Endodermal cell (in vitro differentiated cells): ENCODE measurements around the gene DPYSL3. TPM values are rescaled to one million over a fixed set of nuclear protein-coding genes. Genes with fewer than 3 reads are reported as not detected.

Experiments
- DNase-seq: peaks from one replicate; pipeline ENCODE4 v3.0.0-alpha.2; 2017
- H3K27ac ChIP-seq: 2 replicates; pipeline ENCODE4 v1.5.1; 2013; ENCODE audit warnings: mild to moderate bottlenecking, low read depth, low read length, moderate library complexity
- H3K27me3 ChIP-seq: 2 replicates; pipeline ENCODE4 v1.6.1; 2013; ENCODE audit warnings: mild to moderate bottlenecking, low read length, moderate library complexity; ENCODE audit not compliant: insufficient read depth, control insufficient read depth, poor library complexity, severe bottlenecking
- H3K36me3 ChIP-seq: 2 replicates; pipeline ENCODE4 v1.7.0; 2013; ENCODE audit warnings: mild to moderate bottlenecking, low read length, moderate library complexity; ENCODE audit not compliant: control insufficient read depth, insufficient read depth
- H3K4me1 ChIP-seq: one replicate; pipeline ENCODE4 v1.7.0; 2013; ENCODE audit warnings: low read length; ENCODE audit not compliant: control insufficient read depth, insufficient read depth
- H3K4me3 ChIP-seq: 2 replicates; pipeline ENCODE4 v1.5.1; 2013; ENCODE audit warnings: mild to moderate bottlenecking, low read length, moderate library complexity
- H3K9ac ChIP-seq: 2 replicates; pipeline ENCODE4 v1.6.1; 2013; ENCODE audit warnings: mild to moderate bottlenecking, low read length, moderate library complexity; ENCODE audit not compliant: poor library complexity, severe bottlenecking; ENCODE audit errors: extremely low read depth
- H3K9me3 ChIP-seq: 2 replicates; pipeline ENCODE4 v1.6.1; 2013; ENCODE audit warnings: mild to moderate bottlenecking, low read length, moderate library complexity; ENCODE audit not compliant: control insufficient read depth
- H3K27ac Mint-ChIP-seq: 2 replicates; pipeline ENCODE4 v1.8.0; 2020; ENCODE audit warnings: mixed read lengths
- H3K27me3 Mint-ChIP-seq: 2 replicates; pipeline ENCODE4 v1.8.0; 2021; ENCODE audit warnings: mild to moderate bottlenecking, mixed read lengths; ENCODE audit not compliant: insufficient read depth
- H3K36me3 Mint-ChIP-seq: 2 replicates; pipeline ENCODE4 v1.8.0; 2020; ENCODE audit warnings: low read depth, mixed read lengths
- H3K4me1 Mint-ChIP-seq: 2 replicates; pipeline ENCODE4 v1.8.0; 2020; ENCODE audit warnings: mixed read lengths
- H3K4me3 Mint-ChIP-seq: 2 replicates; pipeline ENCODE4 v1.8.0; 2020; ENCODE audit warnings: mild to moderate bottlenecking, moderate library complexity, mixed read lengths
- H3K9me3 Mint-ChIP-seq: 2 replicates; pipeline ENCODE4 v1.8.0; 2020; ENCODE audit warnings: mild to moderate bottlenecking, mixed read lengths
- WGBS, 2 experiments: methylation state at CpG; one replicate each; pipeline versions ENCODE4 v1.1.5 to v1.1.7; 2013; ENCODE audit warnings: missing lambda C conversion rate in 2 of 2, mixed read lengths in 1 of 2; ENCODE audit not compliant: insufficient coverage in 1 of 2, insufficient read length in 1 of 2; 5-methylcytosine and 5-hydroxymethylcytosine counted together
- total RNA-seq, 2 donors: library from RNA; stranded (reverse); fragmentation: NEBNext Ultra II Directional in 1 of 2; extraction: Animal tissue kit (Norgen Biotek cat#: 25700) in 1 of 2; gene quantifications; 2 replicates in 1 of 2; 3 replicates in 1 of 2; pipeline ENCODE4 v1.2.1, GENCODE V29; 2021
- TF ChIP-seq, protein P1 (sequence below): fragments of 200-600 bp; sonication (generic); conservative IDR thresholded peaks from 2 replicates; pipeline ENCODE4 v1.5.0; 2021; ENCODE audit warnings: antibody characterized with exemption, mild to moderate bottlenecking

DPYSL3 gene
- total RNA-seq, 2 donors from 2014 or later, result 76.3 to 98.6 TPM

- no peak for DNase-seq
- Histone ChIP-seq H3K4me1 (no peaks in the 10 kb centered on the region), H3K27ac (no peak overlapping the region), H3K4me3 (no peak overlapping the region), H3K27me3 (no peaks in the 10 kb centered on the region), H3K9me3 (no peaks in the 10 kb centered on the region), H3K36me3 (no peaks in the 10 kb centered on the region), H3K9ac (no peak overlapping the region)
- Mint-ChIP-seq H3K27me3 (no peaks in the 10 kb centered on the region), H3K36me3 (no peaks in the 10 kb centered on the region), H3K4me1 (peaks cover 9% of the 10 kb centered on the region), H3K9me3 (no peaks in the 10 kb centered on the region), H3K27ac (no peak overlapping the region), H3K4me3 (no peak overlapping the region)
- TF ChIP-seq, protein P1, sequence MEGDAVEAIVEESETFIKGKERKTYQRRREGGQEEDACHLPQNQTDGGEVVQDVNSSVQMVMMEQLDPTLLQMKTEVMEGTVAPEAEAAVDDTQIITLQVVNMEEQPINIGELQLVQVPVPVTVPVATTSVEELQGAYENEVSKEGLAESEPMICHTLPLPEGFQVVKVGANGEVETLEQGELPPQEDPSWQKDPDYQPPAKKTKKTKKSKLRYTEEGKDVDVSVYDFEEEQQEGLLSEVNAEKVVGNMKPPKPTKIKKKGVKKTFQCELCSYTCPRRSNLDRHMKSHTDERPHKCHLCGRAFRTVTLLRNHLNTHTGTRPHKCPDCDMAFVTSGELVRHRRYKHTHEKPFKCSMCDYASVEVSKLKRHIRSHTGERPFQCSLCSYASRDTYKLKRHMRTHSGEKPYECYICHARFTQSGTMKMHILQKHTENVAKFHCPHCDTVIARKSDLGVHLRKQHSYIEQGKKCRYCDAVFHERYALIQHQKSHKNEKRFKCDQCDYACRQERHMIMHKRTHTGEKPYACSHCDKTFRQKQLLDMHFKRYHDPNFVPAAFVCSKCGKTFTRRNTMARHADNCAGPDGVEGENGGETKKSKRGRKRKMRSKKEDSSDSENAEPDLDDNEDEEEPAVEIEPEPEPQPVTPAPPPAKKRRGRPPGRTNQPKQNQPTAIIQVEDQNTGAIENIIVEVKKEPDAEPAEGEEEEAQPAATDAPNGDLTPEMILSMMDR, result no peak
- 76% methylated on average over 1 of the region's 1 CpG; no CpG with 5 or more reads in 1 of the 2 experiments for WGBS, 2 experiments
Observed at GRCh38 chr5:147519380-147519779, 9.5 kb upstream of the DPYSL3 start.

- H3K27me3 ChIP-seq, result peaks cover 9% of the 10 kb centered on the region
- H3K4me1 ChIP-seq, result no peaks in the 10 kb centered on the region
- H3K27ac Mint-ChIP-seq, result no peak overlapping the region
- 83% methylated on average over 1 of the region's 1 CpG; no CpG with 5 or more reads in 1 of the 2 experiments for WGBS, 2 experiments
- no peak overlapping the region for H3K27ac ChIP-seq
- H3K27me3 Mint-ChIP-seq, result peaks cover 3% of the 10 kb centered on the region
- H3K4me3 ChIP-seq, result no peak overlapping the region
- no peaks in the 10 kb centered on the region for H3K9me3 ChIP-seq
- H3K36me3 ChIP-seq, result no peaks in the 10 kb centered on the region
- H3K4me1 Mint-ChIP-seq, result peaks cover 6% of the 10 kb centered on the region
- H3K36me3 Mint-ChIP-seq, result no peaks in the 10 kb centered on the region
- TF ChIP-seq, protein P1, result no peak
- no peak overlapping the region for H3K4me3 Mint-ChIP-seq
- DNase-seq, result no peak
- no peaks in the 10 kb centered on the region for H3K9me3 Mint-ChIP-seq
- no peak overlapping the region for H3K9ac ChIP-seq
Observed at GRCh38 chr5:147517383-147517782, 7.5 kb upstream of the DPYSL3 start.

DNA sequence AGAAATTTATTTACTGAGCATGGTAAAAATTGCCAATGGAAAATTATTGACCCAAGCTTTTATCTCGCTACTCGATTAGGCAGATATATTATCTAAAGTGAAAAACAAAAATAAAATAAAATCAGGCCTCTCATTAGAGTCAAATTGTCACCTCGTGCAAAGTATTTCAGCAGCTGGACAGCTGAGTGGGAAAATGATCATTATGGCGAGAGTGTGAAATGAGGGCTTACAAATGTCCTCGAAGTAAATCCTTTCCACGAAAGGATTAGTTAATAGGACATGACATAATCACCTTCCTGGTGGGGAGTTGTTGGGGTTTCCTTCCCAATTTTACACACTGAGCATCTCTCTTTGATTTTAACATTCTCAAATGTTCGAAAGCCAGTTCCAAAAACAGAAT is 5.4 kb upstream of the DPYSL3 start:
- no peaks in the 10 kb centered on the region for H3K9me3 Mint-ChIP-seq
- no peak for DNase-seq

More for the DNA sequence above, 5.4 kb upstream of the DPYSL3 start:
- H3K27me3 Mint-ChIP-seq, result peaks cover 23% of the 10 kb centered on the region
- Histone ChIP-seq H3K4me1 (no peaks in the 10 kb centered on the region), H3K36me3 (no peaks in the 10 kb centered on the region), H3K4me3 (no peak overlapping the region), H3K27me3 (peaks cover 23% of the 10 kb centered on the region), H3K9ac (no peak overlapping the region), H3K27ac (no peak overlapping the region), H3K9me3 (no peaks in the 10 kb centered on the region)
- H3K4me1 Mint-ChIP-seq, result peaks cover 3% of the 10 kb centered on the region
- TF ChIP-seq, protein P1, result no peak
- WGBS, 2 experiments, result 96 to 100% methylated on average over 3 to 6 of the region's 7 CpGs
- H3K4me3 Mint-ChIP-seq, result no peak overlapping the region
- no peak overlapping the region for H3K27ac Mint-ChIP-seq
- no peaks in the 10 kb centered on the region for H3K36me3 Mint-ChIP-seq
